ENCODE data around the gene NUDT22.

GRCh38 chr11:64248578-64248977 is 22.5 kb downstream of the NUDT22 start:
- TF ChIP-seq GLIS3 (CRISPR knock-in tag; IDR thresholded peaks at IDR 0.05) (no peak), RARB (CRISPR knock-in tag; IDR thresholded peaks at IDR 0.05) (no peak), ZNF70 (CRISPR knock-in tag; IDR thresholded peaks at IDR 0.05) (no peak)

Data from SK-N-SH treated with all-trans-retinoic acid at 6 μM for 48 hours (cell line).